ENCODE results near the gene TMEM109. TPM values are rescaled to one million over a fixed set of nuclear protein-coding genes. Genes with fewer than 3 reads are reported as not detected.

The TMEM109 gene
- total and polyA plus RNA-seq, 2 experiments from 2014 or later: 17.4 to 17.7 TPM

DNA sequence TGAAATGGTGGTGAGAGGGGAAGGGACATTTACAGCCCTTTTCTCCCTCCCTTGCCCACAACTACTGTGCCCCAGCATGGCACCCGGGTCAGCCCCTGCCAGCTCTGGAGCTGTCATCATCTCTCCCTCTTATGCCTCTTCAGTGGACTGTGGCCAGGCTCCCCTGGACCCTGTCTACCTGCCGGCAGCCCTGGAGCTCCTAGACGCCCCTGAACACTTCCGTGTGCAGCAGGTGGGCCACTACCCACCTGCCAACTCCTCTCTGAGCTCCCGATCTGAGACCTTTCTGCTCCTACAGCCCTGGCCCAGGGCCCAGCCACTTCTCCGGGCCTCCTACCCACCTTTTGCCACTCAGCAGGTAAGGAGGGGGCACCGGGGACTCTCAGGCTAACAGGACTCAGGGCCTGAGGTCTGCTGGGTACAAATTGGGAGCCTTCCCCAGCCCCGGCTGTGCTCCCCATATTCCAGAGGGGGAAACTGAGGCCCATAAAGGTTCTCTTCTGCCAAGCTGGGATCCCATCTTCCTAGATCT is 13.2 kb downstream of the TMEM109 start:
- Histone ChIP-seq H3K4me3 (no peak overlapping the region), H4K20me1 (replicated peaks; ENCODE audit: insufficient read depth) (peaks cover 11% of the 10 kb centered on the region; the same call in 1 of the 2 replicates), H3F3A (replicated peaks; ENCODE audit: low read depth) (no peaks in the 10 kb centered on the region), H3K36me3 (ENCODE audit: insufficient read depth) (0 out of 2 replicates have a peak, but pooled peaks cover 6% of the 10 kb centered on the region), H3K27ac (ENCODE audit: low read depth) (no peak overlapping the region), H3K9me2 (ENCODE audit: insufficient read depth) (no peaks in the 10 kb centered on the region), H3K27me3 (ENCODE audit: insufficient read depth) (peaks cover 10% of the 10 kb centered on the region; the same call in 1 of the 2 replicates), H2AFZ (no peak overlapping the region), H3K4me2 (no peak overlapping the region), H3K79me2 (replicated peaks; ENCODE audit: insufficient read depth) (no peaks in the 10 kb centered on the region), H3K4me1 (ENCODE audit: insufficient read depth) (peaks cover 6% of the 10 kb centered on the region)
- TF ChIP-seq STAT1 (IDR thresholded peaks at IDR 0.05; ENCODE audit: unreplicated experiment): no peak
- TF ChIP-seq, protein P1, sequence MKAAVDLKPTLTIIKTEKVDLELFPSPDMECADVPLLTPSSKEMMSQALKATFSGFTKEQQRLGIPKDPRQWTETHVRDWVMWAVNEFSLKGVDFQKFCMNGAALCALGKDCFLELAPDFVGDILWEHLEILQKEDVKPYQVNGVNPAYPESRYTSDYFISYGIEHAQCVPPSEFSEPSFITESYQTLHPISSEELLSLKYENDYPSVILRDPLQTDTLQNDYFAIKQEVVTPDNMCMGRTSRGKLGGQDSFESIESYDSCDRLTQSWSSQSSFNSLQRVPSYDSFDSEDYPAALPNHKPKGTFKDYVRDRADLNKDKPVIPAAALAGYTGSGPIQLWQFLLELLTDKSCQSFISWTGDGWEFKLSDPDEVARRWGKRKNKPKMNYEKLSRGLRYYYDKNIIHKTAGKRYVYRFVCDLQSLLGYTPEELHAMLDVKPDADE (IDR thresholded peaks at IDR 0.05): no peak
- TF ChIP-seq EZH2 (IDR thresholded peaks at IDR 0.05; ENCODE audit: low read depth, unreplicated experiment): no peak
- TF ChIP-seq, protein P2, sequence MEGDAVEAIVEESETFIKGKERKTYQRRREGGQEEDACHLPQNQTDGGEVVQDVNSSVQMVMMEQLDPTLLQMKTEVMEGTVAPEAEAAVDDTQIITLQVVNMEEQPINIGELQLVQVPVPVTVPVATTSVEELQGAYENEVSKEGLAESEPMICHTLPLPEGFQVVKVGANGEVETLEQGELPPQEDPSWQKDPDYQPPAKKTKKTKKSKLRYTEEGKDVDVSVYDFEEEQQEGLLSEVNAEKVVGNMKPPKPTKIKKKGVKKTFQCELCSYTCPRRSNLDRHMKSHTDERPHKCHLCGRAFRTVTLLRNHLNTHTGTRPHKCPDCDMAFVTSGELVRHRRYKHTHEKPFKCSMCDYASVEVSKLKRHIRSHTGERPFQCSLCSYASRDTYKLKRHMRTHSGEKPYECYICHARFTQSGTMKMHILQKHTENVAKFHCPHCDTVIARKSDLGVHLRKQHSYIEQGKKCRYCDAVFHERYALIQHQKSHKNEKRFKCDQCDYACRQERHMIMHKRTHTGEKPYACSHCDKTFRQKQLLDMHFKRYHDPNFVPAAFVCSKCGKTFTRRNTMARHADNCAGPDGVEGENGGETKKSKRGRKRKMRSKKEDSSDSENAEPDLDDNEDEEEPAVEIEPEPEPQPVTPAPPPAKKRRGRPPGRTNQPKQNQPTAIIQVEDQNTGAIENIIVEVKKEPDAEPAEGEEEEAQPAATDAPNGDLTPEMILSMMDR (conservative IDR thresholded peaks at IDR 0.05; ENCODE audit: low read depth in 2 of 2): no peak
- TF ChIP-seq POLR2AphosphoS5 (IDR thresholded peaks at IDR 0.05; ENCODE audit: low read depth): no peak
- TF ChIP-seq, protein P3, sequence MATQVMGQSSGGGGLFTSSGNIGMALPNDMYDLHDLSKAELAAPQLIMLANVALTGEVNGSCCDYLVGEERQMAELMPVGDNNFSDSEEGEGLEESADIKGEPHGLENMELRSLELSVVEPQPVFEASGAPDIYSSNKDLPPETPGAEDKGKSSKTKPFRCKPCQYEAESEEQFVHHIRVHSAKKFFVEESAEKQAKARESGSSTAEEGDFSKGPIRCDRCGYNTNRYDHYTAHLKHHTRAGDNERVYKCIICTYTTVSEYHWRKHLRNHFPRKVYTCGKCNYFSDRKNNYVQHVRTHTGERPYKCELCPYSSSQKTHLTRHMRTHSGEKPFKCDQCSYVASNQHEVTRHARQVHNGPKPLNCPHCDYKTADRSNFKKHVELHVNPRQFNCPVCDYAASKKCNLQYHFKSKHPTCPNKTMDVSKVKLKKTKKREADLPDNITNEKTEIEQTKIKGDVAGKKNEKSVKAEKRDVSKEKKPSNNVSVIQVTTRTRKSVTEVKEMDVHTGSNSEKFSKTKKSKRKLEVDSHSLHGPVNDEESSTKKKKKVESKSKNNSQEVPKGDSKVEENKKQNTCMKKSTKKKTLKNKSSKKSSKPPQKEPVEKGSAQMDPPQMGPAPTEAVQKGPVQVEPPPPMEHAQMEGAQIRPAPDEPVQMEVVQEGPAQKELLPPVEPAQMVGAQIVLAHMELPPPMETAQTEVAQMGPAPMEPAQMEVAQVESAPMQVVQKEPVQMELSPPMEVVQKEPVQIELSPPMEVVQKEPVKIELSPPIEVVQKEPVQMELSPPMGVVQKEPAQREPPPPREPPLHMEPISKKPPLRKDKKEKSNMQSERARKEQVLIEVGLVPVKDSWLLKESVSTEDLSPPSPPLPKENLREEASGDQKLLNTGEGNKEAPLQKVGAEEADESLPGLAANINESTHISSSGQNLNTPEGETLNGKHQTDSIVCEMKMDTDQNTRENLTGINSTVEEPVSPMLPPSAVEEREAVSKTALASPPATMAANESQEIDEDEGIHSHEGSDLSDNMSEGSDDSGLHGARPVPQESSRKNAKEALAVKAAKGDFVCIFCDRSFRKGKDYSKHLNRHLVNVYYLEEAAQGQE (IDR thresholded peaks at IDR 0.05; ENCODE audit: unreplicated experiment): no peak
- TF ChIP-seq, protein P4, sequence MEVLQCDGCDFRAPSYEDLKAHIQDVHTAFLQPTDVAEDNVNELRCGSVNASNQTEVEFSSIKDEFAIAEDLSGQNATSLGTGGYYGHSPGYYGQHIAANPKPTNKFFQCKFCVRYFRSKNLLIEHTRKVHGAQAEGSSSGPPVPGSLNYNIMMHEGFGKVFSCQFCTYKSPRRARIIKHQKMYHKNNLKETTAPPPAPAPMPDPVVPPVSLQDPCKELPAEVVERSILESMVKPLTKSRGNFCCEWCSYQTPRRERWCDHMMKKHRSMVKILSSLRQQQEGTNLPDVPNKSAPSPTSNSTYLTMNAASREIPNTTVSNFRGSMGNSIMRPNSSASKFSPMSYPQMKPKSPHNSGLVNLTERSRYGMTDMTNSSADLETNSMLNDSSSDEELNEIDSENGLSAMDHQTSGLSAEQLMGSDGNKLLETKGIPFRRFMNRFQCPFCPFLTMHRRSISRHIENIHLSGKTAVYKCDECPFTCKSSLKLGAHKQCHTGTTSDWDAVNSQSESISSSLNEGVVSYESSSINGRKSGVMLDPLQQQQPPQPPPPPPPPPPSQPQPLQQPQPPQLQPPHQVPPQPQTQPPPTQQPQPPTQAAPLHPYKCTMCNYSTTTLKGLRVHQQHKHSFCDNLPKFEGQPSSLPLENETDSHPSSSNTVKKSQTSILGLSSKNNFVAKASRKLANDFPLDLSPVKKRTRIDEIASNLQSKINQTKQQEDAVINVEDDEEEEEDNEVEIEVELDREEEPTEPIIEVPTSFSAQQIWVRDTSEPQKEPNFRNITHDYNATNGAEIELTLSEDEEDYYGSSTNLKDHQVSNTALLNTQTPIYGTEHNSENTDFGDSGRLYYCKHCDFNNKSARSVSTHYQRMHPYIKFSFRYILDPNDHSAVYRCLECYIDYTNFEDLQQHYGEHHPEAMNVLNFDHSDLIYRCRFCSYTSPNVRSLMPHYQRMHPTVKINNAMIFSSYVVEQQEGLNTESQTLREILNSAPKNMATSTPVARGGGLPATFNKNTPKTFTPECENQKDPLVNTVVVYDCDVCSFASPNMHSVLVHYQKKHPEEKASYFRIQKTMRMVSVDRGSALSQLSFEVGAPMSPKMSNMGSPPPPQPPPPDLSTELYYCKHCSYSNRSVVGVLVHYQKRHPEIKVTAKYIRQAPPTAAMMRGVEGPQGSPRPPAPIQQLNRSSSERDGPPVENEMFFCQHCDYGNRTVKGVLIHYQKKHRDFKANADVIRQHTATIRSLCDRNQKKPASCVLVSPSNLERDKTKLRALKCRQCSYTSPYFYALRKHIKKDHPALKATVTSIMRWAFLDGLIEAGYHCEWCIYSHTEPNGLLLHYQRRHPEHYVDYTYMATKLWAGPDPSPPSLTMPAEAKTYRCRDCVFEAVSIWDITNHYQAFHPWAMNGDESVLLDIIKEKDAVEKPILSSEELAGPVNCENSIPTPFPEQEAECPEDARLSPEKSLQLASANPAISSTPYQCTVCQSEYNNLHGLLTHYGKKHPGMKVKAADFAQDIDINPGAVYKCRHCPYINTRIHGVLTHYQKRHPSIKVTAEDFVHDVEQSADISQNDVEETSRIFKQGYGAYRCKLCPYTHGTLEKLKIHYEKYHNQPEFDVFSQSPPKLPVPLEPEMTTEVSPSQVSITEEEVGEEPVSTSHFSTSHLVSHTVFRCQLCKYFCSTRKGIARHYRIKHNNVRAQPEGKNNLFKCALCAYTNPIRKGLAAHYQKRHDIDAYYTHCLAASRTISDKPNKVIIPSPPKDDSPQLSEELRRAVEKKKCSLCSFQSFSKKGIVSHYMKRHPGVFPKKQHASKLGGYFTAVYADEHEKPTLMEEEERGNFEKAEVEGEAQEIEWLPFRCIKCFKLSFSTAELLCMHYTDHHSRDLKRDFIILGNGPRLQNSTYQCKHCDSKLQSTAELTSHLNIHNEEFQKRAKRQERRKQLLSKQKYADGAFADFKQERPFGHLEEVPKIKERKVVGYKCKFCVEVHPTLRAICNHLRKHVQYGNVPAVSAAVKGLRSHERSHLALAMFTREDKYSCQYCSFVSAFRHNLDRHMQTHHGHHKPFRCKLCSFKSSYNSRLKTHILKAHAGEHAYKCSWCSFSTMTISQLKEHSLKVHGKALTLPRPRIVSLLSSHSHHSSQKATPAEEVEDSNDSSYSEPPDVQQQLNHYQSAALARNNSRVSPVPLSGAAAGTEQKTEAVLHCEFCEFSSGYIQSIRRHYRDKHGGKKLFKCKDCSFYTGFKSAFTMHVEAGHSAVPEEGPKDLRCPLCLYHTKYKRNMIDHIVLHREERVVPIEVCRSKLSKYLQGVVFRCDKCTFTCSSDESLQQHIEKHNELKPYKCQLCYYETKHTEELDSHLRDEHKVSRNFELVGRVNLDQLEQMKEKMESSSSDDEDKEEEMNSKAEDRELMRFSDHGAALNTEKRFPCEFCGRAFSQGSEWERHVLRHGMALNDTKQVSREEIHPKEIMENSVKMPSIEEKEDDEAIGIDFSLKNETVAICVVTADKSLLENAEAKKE (CRISPR knock-in tag; IDR thresholded peaks at IDR 0.05): no peak
- H3K36me3 Mint-ChIP-seq (ENCODE audit: low read depth): peaks cover 50% of the 10 kb centered on the region
- no peaks in the 10 kb centered on the region; the same call in 2 of the 3 replicates for H3K9me3 Mint-ChIP-seq
- H3K27me3 Mint-ChIP-seq (ENCODE audit: insufficient read depth, low read depth, poor library complexity): peaks cover 6% of the 10 kb centered on the region
- no peak for ATAC-seq
- H3K4me3 Mint-ChIP-seq: no peak overlapping the region
- no peak for DNase-seq (ENCODE audit: low spot score)
- peaks cover 22% of the 10 kb centered on the region for H3K4me1 Mint-ChIP-seq
- H3K27ac Mint-ChIP-seq: no peak overlapping the region

Data from GM23338 (cell line).